Gastrocnemius medialis (tissue), 4 donors: Measurements from ENCODE around the gene VSTM5. TPM values are rescaled to one million over a fixed set of nuclear protein-coding genes. Genes with fewer than 3 reads are reported as not detected.

Experiments
- ATAC-seq, 2 donors: fragments of 150-250 bp; one replicate each; pipeline ENCODE4 v1.9.1; 2016
- DNase-seq, 2 donors: peaks; one replicate each; pipeline ENCODE4 v3.0.0-alpha.2; 2019
- H3K27ac ChIP-seq, 4 donors: fragments of 200-600 bp; sonication (generic); 1 replicate in 1 of 4; 2 replicates in 3 of 4; pipeline ENCODE4 v1.5.1; 2016 to 2018; ENCODE audit warnings: mild to moderate bottlenecking in 2 of 4, moderate library complexity in 1 of 4
- H3K27me3 ChIP-seq, 3 donors: fragments of 200-600 bp; sonication (generic) in 2 of 3; 1 replicate in 1 of 3; 2 replicates in 2 of 3; pipeline versions ENCODE4 v1.5.1 to v1.6.0; 2016 to 2019; ENCODE audit warnings: mild to moderate bottlenecking in 1 of 3, moderate library complexity in 1 of 3
- H3K36me3 ChIP-seq, 2 donors: fragments of 200-600 bp; sonication (generic) in 1 of 2; one replicate each; pipeline ENCODE4 v1.5.1; 2017 to 2018
- H3K4me1 ChIP-seq, 2 donors: fragments of 200-600 bp; sonication (generic) in 1 of 2; one replicate each; pipeline ENCODE4 v1.5.1; 2016 to 2017; ENCODE audit warnings: mild to moderate bottlenecking in 2 of 2
- H3K4me3 ChIP-seq, 4 donors: fragments of 200-600 bp; sonication (generic) in 3 of 4; 1 replicate in 1 of 4; 2 replicates in 3 of 4; pipeline ENCODE4 v1.5.1; 2016 to 2019; ENCODE audit warnings: mild to moderate bottlenecking in 2 of 4
- H3K9me3 ChIP-seq, 3 donors: fragments of 200-600 bp; sonication (generic) in 2 of 3; 1 replicate in 1 of 3; 2 replicates in 2 of 3; pipeline ENCODE4 v1.5.1; 2016 to 2019
- POLR2A ChIP-seq, 2 donors: fragments of 450-650 bp; IDR thresholded peaks; one replicate each; pipeline ENCODE4 v1.6.1; 2017; ENCODE audit warnings: antibody characterized with exemption in 2 of 2, mild to moderate bottlenecking in 2 of 2, moderate library complexity in 2 of 2
- in situ Hi-C, 4 donors: fragments of 200-750 bp; cut with MboI; loops; one replicate each; pipeline versions ENCODE4 v1.15.0 to v1.8.0; 2017; ENCODE audit warnings: low sequenced_read_pairs in 4 of 4
- intact Hi-C: fragments of 100-400 bp; cut with DNase I; formaldehyde crosslinking; loops from one replicate; pipeline ENCODE4 v1.15.1; 2023; ENCODE audit warnings: low total_unique reads
- total RNA-seq, 4 donors: library from RNA; depleted of rRNA; stranded (reverse); fragments of >200 nt; gene quantifications; one replicate each; pipeline versions ENCODE4 v1.1.0 to v1.2.3, GENCODE V29; 2016
- TF ChIP-seq, protein P1 (sequence below), 5 experiments: fragments of 450-650 bp in 3 of 5; fragments of 200-600 bp in 2 of 5; sonication (generic) in 2 of 5; IDR thresholded peaks in 4 of 5; conservative IDR thresholded peaks in 1 of 5; 1 replicate in 4 of 5; 2 replicates in 1 of 5; pipeline ENCODE4 v1.5.1; 2016 to 2019; ENCODE audit warnings: antibody characterized with exemption in 5 of 5, mild to moderate bottlenecking in 3 of 5, moderate library complexity in 3 of 5

The VSTM5 gene
- total RNA-seq, 4 donors from 2014 or later: not detected

DNA sequence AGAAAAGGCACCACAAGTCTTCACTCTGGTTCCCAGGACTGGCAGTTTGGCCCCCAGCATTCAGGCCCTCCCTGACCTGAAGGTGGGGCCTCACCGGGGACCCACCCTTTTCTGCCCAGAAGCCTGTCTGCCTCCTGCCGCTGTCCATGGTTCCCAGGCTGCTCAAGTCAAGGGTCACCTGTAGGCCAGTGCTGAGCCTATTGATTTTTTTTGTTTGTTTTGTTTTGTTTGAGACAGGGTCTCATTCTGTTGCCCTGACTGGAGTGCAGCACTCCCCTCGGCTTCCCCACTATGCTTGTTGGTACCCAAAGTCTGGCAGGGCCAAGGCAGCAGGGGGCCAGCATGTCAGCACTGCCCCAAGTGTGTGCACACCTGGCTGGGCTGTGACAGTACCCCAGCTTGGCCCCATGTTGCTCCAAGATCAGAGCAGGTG, 77.4 kb downstream of the VSTM5 start:
- TF ChIP-seq POLR2A (IDR thresholded peaks at IDR 0.05): no peak
- TF ChIP-seq, protein P1, sequence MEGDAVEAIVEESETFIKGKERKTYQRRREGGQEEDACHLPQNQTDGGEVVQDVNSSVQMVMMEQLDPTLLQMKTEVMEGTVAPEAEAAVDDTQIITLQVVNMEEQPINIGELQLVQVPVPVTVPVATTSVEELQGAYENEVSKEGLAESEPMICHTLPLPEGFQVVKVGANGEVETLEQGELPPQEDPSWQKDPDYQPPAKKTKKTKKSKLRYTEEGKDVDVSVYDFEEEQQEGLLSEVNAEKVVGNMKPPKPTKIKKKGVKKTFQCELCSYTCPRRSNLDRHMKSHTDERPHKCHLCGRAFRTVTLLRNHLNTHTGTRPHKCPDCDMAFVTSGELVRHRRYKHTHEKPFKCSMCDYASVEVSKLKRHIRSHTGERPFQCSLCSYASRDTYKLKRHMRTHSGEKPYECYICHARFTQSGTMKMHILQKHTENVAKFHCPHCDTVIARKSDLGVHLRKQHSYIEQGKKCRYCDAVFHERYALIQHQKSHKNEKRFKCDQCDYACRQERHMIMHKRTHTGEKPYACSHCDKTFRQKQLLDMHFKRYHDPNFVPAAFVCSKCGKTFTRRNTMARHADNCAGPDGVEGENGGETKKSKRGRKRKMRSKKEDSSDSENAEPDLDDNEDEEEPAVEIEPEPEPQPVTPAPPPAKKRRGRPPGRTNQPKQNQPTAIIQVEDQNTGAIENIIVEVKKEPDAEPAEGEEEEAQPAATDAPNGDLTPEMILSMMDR (IDR thresholded peaks at IDR 0.05 in 4 of 5, conservative IDR thresholded peaks at IDR 0.05 in 1 of 5): no peak
- DNase-seq: no peak
- Histone ChIP-seq H3K9me3 (no peaks in the 10 kb centered on the region), H3K4me3 (no peak overlapping the region), H3K4me1 (no peaks in the 10 kb centered on the region), H3K36me3 (no peaks in the 10 kb centered on the region), H3K27me3 (no peaks in the 10 kb centered on the region), H3K27ac (no peak overlapping the region)
- in situ Hi-C loops (no loop called here), intact Hi-C loops (no loop called here)
- ATAC-seq: no peak

DNA sequence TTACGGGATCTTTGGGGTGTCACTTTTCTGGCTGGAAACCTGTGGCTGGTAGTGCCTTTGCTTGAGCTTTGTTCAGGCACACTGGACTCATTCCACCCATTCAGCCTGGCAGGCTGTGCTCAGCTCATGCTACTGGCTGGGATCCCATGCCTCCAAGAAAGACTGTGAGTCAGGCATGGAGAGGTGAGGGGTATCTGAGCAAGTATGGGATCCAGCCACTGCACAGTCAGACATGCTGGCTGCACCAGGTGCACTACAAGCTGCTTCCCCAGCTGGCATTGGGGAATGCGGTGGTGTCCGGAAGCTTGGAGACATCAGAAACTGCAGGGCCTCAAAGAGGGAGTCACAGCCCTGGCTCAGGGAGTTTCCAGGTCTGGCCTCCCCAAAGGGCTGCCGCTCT, 78.3 kb downstream of the VSTM5 start:
- intact Hi-C loops: no loop called here
- ATAC-seq: peak in 1 of 2 donors; percentile 45

DNA sequence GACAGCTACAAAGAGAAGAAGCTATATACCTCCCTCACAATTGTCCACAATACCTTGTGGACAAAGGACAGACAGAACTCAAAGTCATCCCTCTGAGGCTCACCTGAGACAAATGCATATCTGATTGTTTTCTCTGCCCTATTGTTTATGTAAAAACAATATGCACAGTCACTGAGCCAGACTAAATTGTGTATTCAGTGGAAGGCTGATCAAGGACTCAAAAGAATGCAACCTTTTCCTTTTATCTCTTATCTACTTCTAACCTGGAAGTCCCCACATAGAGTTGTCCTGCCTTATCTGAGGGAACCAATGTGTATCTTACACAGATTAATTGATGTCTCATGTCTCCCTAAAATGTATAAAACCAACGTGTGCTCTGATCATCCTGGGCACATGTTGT, 80.3 kb downstream of the VSTM5 start:
- H3K36me3 ChIP-seq: no peaks in the 10 kb centered on the region
- in situ Hi-C loops: no loop called here
- TF ChIP-seq, protein P1 (IDR thresholded peaks at IDR 0.05 in 4 of 5, conservative IDR thresholded peaks at IDR 0.05 in 1 of 5): no peak
- TF ChIP-seq POLR2A (IDR thresholded peaks at IDR 0.05): no peak
- H3K4me1 ChIP-seq: no peaks in the 10 kb centered on the region
- H3K27me3 ChIP-seq: no peaks in the 10 kb centered on the region
- H3K9me3 ChIP-seq: no peaks in the 10 kb centered on the region
- no peak for ATAC-seq
- no peak overlapping the region for H3K27ac ChIP-seq
- H3K4me3 ChIP-seq: no peak overlapping the region
- intact Hi-C loops: no loop called here
- DNase-seq: no peak

More for the DNA sequence above, 78.3 kb downstream of the VSTM5 start:
- in situ Hi-C loops: no loop called here
- H3K36me3 ChIP-seq: no peaks in the 10 kb centered on the region
- no peak overlapping the region for H3K4me3 ChIP-seq
- H3K27me3 ChIP-seq: no peaks in the 10 kb centered on the region
- DNase-seq: no peak
- H3K27ac ChIP-seq: no peak overlapping the region
- H3K4me1 ChIP-seq: no peaks in the 10 kb centered on the region
- TF ChIP-seq, protein P1 (IDR thresholded peaks at IDR 0.05 in 4 of 5, conservative IDR thresholded peaks at IDR 0.05 in 1 of 5): no peak
- TF ChIP-seq POLR2A (IDR thresholded peaks at IDR 0.05): no peak
- H3K9me3 ChIP-seq: no peaks in the 10 kb centered on the region

Other genes starting within 250 kb of the VSTM5 start
- gene CEP295, start 188.9 kb downstream of the VSTM5 start, total RNA-seq: 10 to 100 TPM in 1 of 4 donors, 1 to 10 TPM in 3; 6.7 to 15.3 (median 8.9) TPM
- gene TAF1D, start 109.1 kb downstream of the VSTM5 start, total RNA-seq: 10 to 100 TPM; 42.6 to 85.5 (median 55.0) TPM
- 10 to 100 TPM; 33.3 to 71.0 (median 42.0) TPM for gene C11orf54, start 108.9 kb downstream of the VSTM5 start, total RNA-seq
- 10 to 100 TPM; 12.3 to 14.0 (median 13.4) TPM for gene MED17, start 66.3 kb downstream of the VSTM5 start, total RNA-seq
- not detected for gene HEPHL1, start 170.7 kb upstream of the VSTM5 start, total RNA-seq